Measurements from ENCODE around the gene STARD5. TPM values are rescaled to one million over a fixed set of nuclear protein-coding genes. Genes with fewer than 3 reads are reported as not detected.

Gene STARD5
- total RNA-seq, 3 donors from 2014 or later: 16.6 to 38.9 (median 33.4) TPM

DNA sequence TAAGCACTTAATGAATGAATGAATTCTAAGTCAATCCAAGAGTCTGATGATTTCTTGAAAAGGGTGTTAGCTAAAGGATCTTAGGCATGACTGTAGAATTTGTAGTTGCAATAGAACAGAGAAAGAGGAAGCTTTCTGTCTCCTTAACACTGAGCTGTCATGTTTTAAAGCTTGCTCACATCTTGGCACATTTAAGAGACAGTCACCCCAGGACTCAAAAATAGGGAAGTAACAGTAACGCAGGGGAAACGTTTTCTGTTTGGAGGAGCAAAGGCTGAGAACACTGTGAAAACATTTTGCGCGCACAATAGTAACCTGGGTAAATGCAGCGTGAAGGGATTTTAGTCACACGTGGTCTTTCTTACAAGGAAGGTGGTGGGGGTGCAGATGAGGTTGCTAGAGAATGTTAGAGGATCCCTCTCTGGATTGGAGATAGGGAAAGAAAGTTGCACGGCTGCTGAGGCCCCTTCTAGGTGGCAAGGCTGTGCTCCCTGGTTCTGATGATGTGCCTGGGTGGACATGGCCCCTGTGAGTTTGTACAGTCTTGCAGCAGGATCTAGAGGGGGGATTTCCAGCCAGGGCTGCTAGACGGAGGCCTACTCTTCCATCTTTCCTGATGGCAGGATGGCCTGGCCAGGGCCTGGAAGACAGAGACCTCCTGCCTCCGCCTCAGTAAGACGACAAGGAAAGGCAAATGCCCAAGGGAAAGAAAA, 12.0 kb downstream of the STARD5 start:
- Histone ChIP-seq H3K9me3 (no peaks in the 10 kb centered on the region), H3K4me3 (no peak overlapping the region), H3K4me1 (ENCODE audit: low read depth) (peaks cover 4% of the 10 kb centered on the region), H3K36me3 (ENCODE audit: low read depth) (no peaks in the 10 kb centered on the region)
- ATAC-seq (peak; percentile 60), DNase-seq (no peak)
- TF ChIP-seq, protein P1, sequence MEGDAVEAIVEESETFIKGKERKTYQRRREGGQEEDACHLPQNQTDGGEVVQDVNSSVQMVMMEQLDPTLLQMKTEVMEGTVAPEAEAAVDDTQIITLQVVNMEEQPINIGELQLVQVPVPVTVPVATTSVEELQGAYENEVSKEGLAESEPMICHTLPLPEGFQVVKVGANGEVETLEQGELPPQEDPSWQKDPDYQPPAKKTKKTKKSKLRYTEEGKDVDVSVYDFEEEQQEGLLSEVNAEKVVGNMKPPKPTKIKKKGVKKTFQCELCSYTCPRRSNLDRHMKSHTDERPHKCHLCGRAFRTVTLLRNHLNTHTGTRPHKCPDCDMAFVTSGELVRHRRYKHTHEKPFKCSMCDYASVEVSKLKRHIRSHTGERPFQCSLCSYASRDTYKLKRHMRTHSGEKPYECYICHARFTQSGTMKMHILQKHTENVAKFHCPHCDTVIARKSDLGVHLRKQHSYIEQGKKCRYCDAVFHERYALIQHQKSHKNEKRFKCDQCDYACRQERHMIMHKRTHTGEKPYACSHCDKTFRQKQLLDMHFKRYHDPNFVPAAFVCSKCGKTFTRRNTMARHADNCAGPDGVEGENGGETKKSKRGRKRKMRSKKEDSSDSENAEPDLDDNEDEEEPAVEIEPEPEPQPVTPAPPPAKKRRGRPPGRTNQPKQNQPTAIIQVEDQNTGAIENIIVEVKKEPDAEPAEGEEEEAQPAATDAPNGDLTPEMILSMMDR (IDR thresholded peaks at IDR 0.05): no peak
- intact Hi-C loops (cut with DNase I, micrococcal nuclease): no loop called here

DNA sequence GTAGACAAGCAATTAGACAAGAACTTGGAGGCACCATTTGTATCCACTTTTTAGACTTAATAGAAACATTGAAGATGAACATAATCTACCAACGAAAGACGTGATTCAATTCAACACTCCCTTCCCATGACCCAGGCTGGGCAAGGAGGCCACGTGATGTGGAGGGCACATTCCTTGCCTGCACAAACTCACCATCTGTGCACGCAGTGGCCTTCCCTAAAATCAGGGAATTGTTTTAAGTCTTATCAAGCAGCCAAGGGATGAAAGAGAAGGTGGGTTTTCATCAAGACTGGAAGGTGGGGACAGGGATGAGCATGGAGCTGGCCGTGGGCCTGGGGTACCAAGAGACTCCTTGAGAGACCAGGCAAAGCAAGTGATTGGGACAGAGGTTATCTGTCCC, 13.5 kb downstream of the STARD5 start:
- intact Hi-C loops (cut with DNase I, micrococcal nuclease): no loop called here
- Histone ChIP-seq H3K36me3 (ENCODE audit: low read depth) (no peaks in the 10 kb centered on the region), H3K4me3 (no peak overlapping the region), H3K4me1 (ENCODE audit: low read depth) (peaks cover 4% of the 10 kb centered on the region), H3K9me3 (no peaks in the 10 kb centered on the region)
- TF ChIP-seq, protein P1 (IDR thresholded peaks at IDR 0.05): no peak
- ATAC-seq: no peak
- DNase-seq: no peak

DNA sequence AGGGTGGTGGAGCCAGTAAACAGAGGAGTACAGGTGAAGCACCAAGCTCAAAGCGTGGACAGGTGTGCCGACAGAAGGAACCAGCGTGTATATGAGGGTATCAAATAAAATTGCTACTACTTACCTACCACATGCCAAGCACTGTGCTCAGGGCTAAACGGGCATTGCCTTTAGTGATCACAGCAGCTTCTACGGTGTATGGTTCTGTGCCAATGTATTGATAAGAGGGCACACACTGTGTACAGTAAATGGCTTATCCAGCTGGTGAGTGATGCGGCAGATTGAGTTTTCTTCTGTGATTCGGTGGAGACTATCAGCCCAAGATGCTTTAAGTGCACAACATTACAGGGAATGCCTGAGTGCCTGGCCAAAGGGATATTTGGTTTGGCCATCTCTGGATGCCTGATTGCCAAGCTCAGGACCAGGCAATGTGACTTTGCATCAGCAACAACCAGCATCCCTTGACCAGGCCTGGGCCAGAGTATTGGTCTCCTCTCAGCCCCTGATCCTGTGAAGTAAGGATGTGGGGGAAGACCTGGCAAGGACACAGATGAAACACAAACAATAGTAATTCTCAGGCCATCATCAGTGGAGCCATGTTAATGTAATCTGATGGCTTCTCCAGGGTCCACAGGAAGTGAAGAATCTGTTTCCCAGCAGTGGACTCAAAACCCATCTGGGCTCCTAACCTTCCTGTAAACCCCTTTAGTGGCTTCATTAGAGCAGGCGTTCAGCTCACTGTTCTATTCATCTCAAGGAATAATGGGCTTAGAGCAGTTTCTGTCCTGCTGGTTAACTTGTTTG, 14.1 kb downstream of the STARD5 start:
- H3K4me1 ChIP-seq (ENCODE audit: low read depth): peaks cover 4% of the 10 kb centered on the region
- no peaks in the 10 kb centered on the region for H3K36me3 ChIP-seq (ENCODE audit: low read depth)
- no peak overlapping the region for H3K4me3 ChIP-seq
- TF ChIP-seq, protein P1 (IDR thresholded peaks at IDR 0.05): no peak
- DNase-seq (no peak), ATAC-seq (no peak)
- intact Hi-C loops (cut with DNase I, micrococcal nuclease): no loop called here
- no peaks in the 10 kb centered on the region for H3K9me3 ChIP-seq

GRCh38 chr15:81308260-81308659, 15.7 kb downstream of the STARD5 start:
- TF ChIP-seq, protein P1 (IDR thresholded peaks at IDR 0.05): no peak
- no peak for ATAC-seq
- DNase-seq: no peak
- Histone ChIP-seq H3K4me3 (no peak overlapping the region), H3K36me3 (ENCODE audit: low read depth) (no peaks in the 10 kb centered on the region), H3K9me3 (no peaks in the 10 kb centered on the region), H3K4me1 (ENCODE audit: low read depth) (peaks cover 9% of the 10 kb centered on the region)
- intact Hi-C loops (cut with DNase I, micrococcal nuclease): no loop called here

GRCh38 chr15:81304226-81304625, 19.7 kb downstream of the STARD5 start:
- intact Hi-C loops (cut with DNase I, micrococcal nuclease): no loop called here
- TF ChIP-seq, protein P1 (IDR thresholded peaks at IDR 0.05): no peak
- H3K4me1 ChIP-seq (ENCODE audit: low read depth): peaks cover 5% of the 10 kb centered on the region
- no peak overlapping the region for H3K4me3 ChIP-seq
- ATAC-seq (no peak), DNase-seq (no peak)
- H3K36me3 ChIP-seq (ENCODE audit: low read depth): no peaks in the 10 kb centered on the region
- H3K9me3 ChIP-seq: no peaks in the 10 kb centered on the region

All from mucosa of descending colon (tissue), 3 donors.